Ishikawa (cell line): Measurements from ENCODE around the gene COP1.

Experiments used
- CEBPB ChIP-seq: IDR thresholded peaks from 2 replicates; pipeline ENCODE4 v1.6.1; 2012
- CREB1 ChIP-seq: IDR thresholded peaks from 2 replicates; pipeline ENCODE4 v1.6.1; 2012; ENCODE audit warnings: low read depth
- EP300 ChIP-seq: IDR thresholded peaks from 2 replicates; pipeline ENCODE4 v1.6.1; 2012; ENCODE audit warnings: borderline replicate concordance
- FOXM1 ChIP-seq: IDR thresholded peaks from 2 replicates; pipeline ENCODE4 v1.6.1; 2012; ENCODE audit warnings: low read depth, borderline replicate concordance
- RAD21 ChIP-seq: IDR thresholded peaks from 2 replicates; pipeline ENCODE4 v1.6.1; 2012; ENCODE audit warnings: low read depth
- REST ChIP-seq: IDR thresholded peaks from 2 replicates; pipeline ENCODE4 v1.6.1; 2012; ENCODE audit warnings: low read depth, mild to moderate bottlenecking
- TCF12 ChIP-seq: IDR thresholded peaks from 2 replicates; pipeline ENCODE4 v1.6.1; 2012; ENCODE audit warnings: low read depth
- TEAD4 ChIP-seq: IDR thresholded peaks from 2 replicates; pipeline ENCODE4 v1.6.1; 2012
- YY1 ChIP-seq: IDR thresholded peaks from 2 replicates; pipeline ENCODE4 v1.6.1; 2012; ENCODE audit warnings: low read depth

- TF ChIP-seq RAD21: no peak
- no peak for TF ChIP-seq EP300
- no peak for TF ChIP-seq FOXM1
- no peak for TF ChIP-seq REST
- no peak for TF ChIP-seq CEBPB
- TF ChIP-seq TEAD4: no peak
- no peak for TF ChIP-seq CREB1
- TF ChIP-seq YY1: no peak
- TF ChIP-seq TCF12: no peak
These were observed 34.9 kb downstream of the COP1 start for GRCh38 chr1:176172215-176172614.
